Heart right ventricle (tissue), 16 donors: Measurements from ENCODE around the gene MINDY4. TPM values are rescaled to one million over a fixed set of nuclear protein-coding genes. Genes with fewer than 3 reads are reported as not detected.

Experiments used
- ATAC-seq, 8 donors: fragments of 200-7000 bp; cut with Tn5 transposase; one replicate each; pipeline ENCODE4 v1.9.1; 2020; ENCODE audit warnings: mild to moderate bottlenecking in 8 of 8, moderate library complexity in 8 of 8, moderate number of reproducible peaks in 1 of 8
- DNase-seq, 2 donors: peaks; one replicate each; pipeline ENCODE4 v3.0.0-alpha.2; 2020
- H3K27ac ChIP-seq, 10 donors: fragments of 200-600 bp; sonication (generic) in 2 of 10; one replicate each; pipeline versions ENCODE4 v1.5.0 to v1.8.0; 2020 to 2022; ENCODE audit warnings: mild to moderate bottlenecking in 3 of 10
- H3K27me3 ChIP-seq, 7 donors: fragments of 200-600 bp; one replicate each; pipeline ENCODE4 v1.8.0; 2021 to 2022; ENCODE audit warnings: mild to moderate bottlenecking in 2 of 7
- H3K36me3 ChIP-seq, 9 donors: fragments of 200-600 bp; sonication (generic) in 1 of 9; one replicate each; pipeline versions ENCODE4 v1.5.0 to v1.8.0; 2020 to 2022; ENCODE audit warnings: mild to moderate bottlenecking in 2 of 9
- H3K4me1 ChIP-seq, 9 donors: fragments of 200-600 bp; sonication (generic) in 1 of 9; one replicate each; pipeline versions ENCODE4 v1.5.0 to v1.8.0; 2020 to 2022; ENCODE audit warnings: mild to moderate bottlenecking in 4 of 9
- H3K4me3 ChIP-seq, 10 donors: fragments of 200-600 bp; sonication (generic) in 2 of 10; one replicate each; pipeline versions ENCODE4 v1.5.0 to v1.8.0; 2020 to 2022; ENCODE audit warnings: mild to moderate bottlenecking in 7 of 10, moderate library complexity in 2 of 10
- H3K9me3 ChIP-seq, 11 donors: fragments of 200-600 bp in 10 of 11; sonication (generic) in 2 of 11; one replicate each; pipeline versions ENCODE4 v1.5.0 to v1.8.0; 2013 to 2022; ENCODE audit warnings: mild to moderate bottlenecking in 2 of 11, control low read depth in 1 of 11, moderate library complexity in 1 of 11
- CTCF ChIP-seq, 9 donors: fragments of 200-600 bp; sonication (generic) in 2 of 9; IDR thresholded peaks; one replicate each; pipeline versions ENCODE4 v1.5.0 to v1.8.0; 2021 to 2022; ENCODE audit warnings: antibody characterized with exemption in 9 of 9, mild to moderate bottlenecking in 5 of 9, moderate library complexity in 1 of 9
- WGBS, 2 donors: extraction: QIAGEN DNeasy Blood & Tissue Kit; methylation state at CpG; one replicate each; pipeline ENCODE4 v1.1.7; 2013; ENCODE audit warnings: inconsistent platforms in 1 of 2; 5-methylcytosine and 5-hydroxymethylcytosine counted together
- intact Hi-C, 10 donors: fragments of 100-400 bp; cut with DNase I; formaldehyde crosslinking; loops; one replicate each; pipeline versions ENCODE4 v1.11.1 to v1.14.2; 2022
- polyA plus RNA-seq, 2 donors: library from polyadenylated mRNA; stranded (reverse); fragments of 200-250 nt; gene quantifications; one replicate each; pipeline ENCODE4 v1.2.3, GENCODE V29; 2013
- total RNA-seq, 10 donors: library from RNA; stranded (reverse); fragmentation: NEBNext Ultra II Directional in 3 of 10; extraction: Animal tissue kit (Norgen Biotek cat#: 25700) in 3 of 10; gene quantifications; one replicate each; pipeline versions ENCODE4 v1.2.1 to v1.2.4, GENCODE V29; 2021 to 2023
- donor health status: Arrhythmogenic right ventricular cardiomyopathy.
- donor health status: ischemic (EF 13 %, LVEDD 7.1; RV severe dilation, severe dysfunction).
- donor health status: healthy with polysubstance abuse.
- donor health status: DM: no; HTN: yes; CAD: no.
- donor health status: DM: no; HTN: no; CAD: no.
- donor health status: ischemic (EF 25% LVEDD 6.9; RV normal size, moderate dysfunction).
- donor health status: ischemic (EF 25% LVEDD 5.7; RV mildly dilated, moderate dysfunction).
- donor health status: healthy.
- donor health status: DM: yes; HTN: yes; CAD: no.
- donor health status: Ischemic cardiomyopathy.
- donor health status: ischemic (EF 35%, LVEDD 5.7; RV mildly dilated, moderate dysfunction).
- donor health status: nonischemic (EF 11% LVEDD 7.7; RV severe dilation, severe dysfunction).
- donor health status: DM: yes; HTN: yes; CAD: no.
- donor health status: PGD.
- donor health status: ischemic (EF 29% LVEDD 5.4; RV normal size, mild dysfunction).
- donor health status: nonischemic (EF 23%, LVEDD 6.1; RV moderate dilation, normal function).

The MINDY4 gene
- total and polyA plus RNA-seq, 12 donors: 1.9 to 5.4 (median 2.8) TPM

GRCh38 chr7:30866939-30867338 is 95.7 kb downstream of the MINDY4 start:
- no peak overlapping the region for H3K4me3 ChIP-seq
- peaks cover 0 to 3% (median 0%) of the 10 kb centered on the region in 9 donors for H3K36me3 ChIP-seq
- no peaks in the 10 kb centered on the region for H3K27me3 ChIP-seq
- ATAC-seq (peak in 5 of 8 donors; percentile 7 to 41 (median 23)), DNase-seq (no peak)
- no peaks in the 10 kb centered on the region for H3K9me3 ChIP-seq
- TF ChIP-seq CTCF (IDR thresholded peaks at IDR 0.05): no peak
- intact Hi-C loops: loop anchor here in 2 of 10 donors (5.0 to 10.0 kb wide), 2 partner anchors 45 to 52 kb away; no protein-coding TSS in a partner anchor
- H3K27ac ChIP-seq: peak overlapping the region in 4 of 10 donors; percentile 11 to 64 (median 59)
- WGBS, 2 donors: 54 to 65% methylated on average over 7 of the region's 7 CpGs
- peaks cover 15 to 90% (median 58%) of the 10 kb centered on the region in 9 donors for H3K4me1 ChIP-seq

- no peaks in the 10 kb centered on the region for H3K9me3 ChIP-seq
- peaks cover 15 to 90% (median 58%) of the 10 kb centered on the region in 9 donors for H3K4me1 ChIP-seq
- no peaks in the 10 kb centered on the region for H3K27me3 ChIP-seq
- intact Hi-C loops: loop anchor here in 2 of 10 donors (5.0 to 10.0 kb wide), 2 partner anchors 45 to 53 kb away; no protein-coding TSS in a partner anchor
- DNase-seq: no peak
- WGBS, 2 donors: 78 to 96% methylated on average over 1 of the region's 1 CpG
- no peak for TF ChIP-seq CTCF (IDR thresholded peaks at IDR 0.05)
- H3K36me3 ChIP-seq: peaks cover 0 to 8% (median 1%) of the 10 kb centered on the region in 9 donors
- ATAC-seq: no peak
- no peak overlapping the region for H3K4me3 ChIP-seq
- peak overlapping the region in 6 of 10 donors; percentile 10 to 64 (median 34) for H3K27ac ChIP-seq
These were observed 96.3 kb downstream of the MINDY4 start for GRCh38 chr7:30867483-30867882.

GRCh38 chr7:30869794-30870611 is 98.8 kb downstream of the MINDY4 start:
- H3K27me3 ChIP-seq: no peaks in the 10 kb centered on the region
- peaks cover 10 to 78% (median 40%) of the 10 kb centered on the region in 9 donors for H3K4me1 ChIP-seq
- peak; percentile 47 to 82 (median 76) for ATAC-seq
- intact Hi-C loops: loop anchor here in 3 of 10 donors (5.0 to 10.0 kb wide), 3 partner anchors 37 to 55 kb away; no protein-coding TSS in a partner anchor
- no peak overlapping the region for H3K4me3 ChIP-seq
- peak overlapping the region in 9 of 10 donors; percentile 39 to 71 (median 62) for H3K27ac ChIP-seq
- H3K9me3 ChIP-seq: peaks cover 0 to 9% (median 0%) of the 10 kb centered on the region in 11 donors
- DNase-seq: peak; percentile 54 to 75
- peaks cover 0 to 28% (median 9%) of the 10 kb centered on the region in 9 donors for H3K36me3 ChIP-seq
- TF ChIP-seq CTCF (IDR thresholded peaks at IDR 0.05): no peak
- WGBS, 2 donors: 72 to 75% methylated on average over 13 of the region's 13 CpGs

- intact Hi-C loops: loop anchor here in 1 of 10 donors (5.0 kb wide), 1 partner anchor 36 kb away; no protein-coding TSS in a partner anchor
- TF ChIP-seq CTCF (IDR thresholded peaks at IDR 0.05): no peak
- peaks cover 0 to 37% (median 9%) of the 10 kb centered on the region in 9 donors for H3K36me3 ChIP-seq
These were observed 99.8 kb downstream of the MINDY4 start for GRCh38 chr7:30870821-30871518.

More at GRCh38 chr7:30870821-30871518, 99.8 kb downstream of the MINDY4 start:
- Histone ChIP-seq H3K9me3 (peaks cover 0 to 9% (median 0%) of the 10 kb centered on the region in 11 donors), H3K27me3 (no peaks in the 10 kb centered on the region), H3K4me3 (no peak overlapping the region), H3K27ac (peak overlapping the region in 9 of 10 donors; percentile 22 to 67 (median 49)), H3K4me1 (peaks cover 10 to 73% (median 35%) of the 10 kb centered on the region in 9 donors)
- no peak for DNase-seq
- ATAC-seq: no peak
- WGBS, 2 donors: 81 to 85% methylated on average over 10 of the region's 10 CpGs
